HG03064 (cell line): ENCODE results near the gene CDC7.
"Not testable (repeated sequence)": the region's sequence is repeated elsewhere in the genome, so short reads cannot be mapped to it uniquely, and the experiment has no call there.

Experiments
- ATAC-seq: cut with Tn5 transposase; IDR thresholded peaks from one replicate; pipeline ENCODE4 v1.9.1; 2021; ENCODE audit warnings: low read depth; ENCODE audit not compliant: unreplicated experiment

The CDC7 gene

DNA sequence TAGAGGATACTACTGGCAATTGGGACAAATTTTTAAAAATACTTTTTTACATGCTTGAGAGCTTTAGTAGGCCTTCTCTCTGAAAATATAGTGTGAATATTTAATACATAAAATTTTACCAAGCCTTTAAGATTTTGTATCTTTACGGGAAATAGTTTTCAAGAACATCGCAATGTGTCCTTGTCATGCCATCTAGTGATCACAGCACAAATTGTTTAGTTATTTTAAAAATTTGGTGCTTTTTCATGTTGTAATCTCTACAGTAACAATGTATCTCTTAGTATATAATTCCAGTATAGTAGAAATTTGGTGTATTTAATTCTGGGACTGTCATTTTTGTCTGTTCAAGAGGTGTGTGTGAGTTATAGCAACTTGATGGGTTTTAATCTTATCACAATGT lies 6.7 kb downstream of the CDC7 start:
- no peak for ATAC-seq

DNA sequence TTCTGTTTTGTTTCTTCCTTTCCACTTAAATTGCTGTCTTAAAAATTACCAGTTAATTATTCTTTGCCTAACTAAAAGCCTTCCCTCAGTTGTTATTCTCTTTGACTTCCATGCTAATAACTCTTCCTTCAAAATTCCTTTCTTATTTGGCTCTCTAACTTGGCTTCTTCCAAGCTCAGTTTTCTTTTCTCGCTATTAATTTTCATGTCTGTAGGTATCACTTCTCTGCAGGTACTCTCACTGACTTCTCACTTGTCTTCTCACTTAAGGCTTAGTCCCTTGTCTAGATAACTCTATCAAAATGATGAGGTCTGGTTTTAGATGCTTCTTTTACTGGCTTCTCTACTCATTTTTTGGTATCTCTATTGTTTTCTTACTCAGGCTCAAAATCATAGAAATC lies 10.1 kb downstream of the CDC7 start:
- ATAC-seq, result no peak

DNA sequence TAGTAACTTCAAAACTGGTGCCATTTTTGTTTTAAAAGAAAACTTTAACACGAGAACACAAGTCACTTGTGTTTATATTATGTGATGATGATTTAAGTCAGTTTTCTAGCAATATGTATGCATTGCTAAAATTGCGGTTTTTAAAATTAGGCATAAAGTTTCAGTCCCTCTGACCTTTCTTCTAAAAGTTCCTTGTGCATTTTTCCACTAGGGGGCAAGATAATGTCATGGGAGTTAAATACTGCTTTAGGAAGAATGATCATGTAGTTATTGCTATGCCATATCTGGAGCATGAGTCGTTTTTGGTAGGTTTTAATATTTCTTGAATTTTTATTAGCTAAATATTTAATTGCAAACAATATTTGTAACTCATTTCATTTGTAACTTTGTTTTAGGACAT lies 10.7 kb downstream of the CDC7 start:
- ATAC-seq, result no peak

DNA sequence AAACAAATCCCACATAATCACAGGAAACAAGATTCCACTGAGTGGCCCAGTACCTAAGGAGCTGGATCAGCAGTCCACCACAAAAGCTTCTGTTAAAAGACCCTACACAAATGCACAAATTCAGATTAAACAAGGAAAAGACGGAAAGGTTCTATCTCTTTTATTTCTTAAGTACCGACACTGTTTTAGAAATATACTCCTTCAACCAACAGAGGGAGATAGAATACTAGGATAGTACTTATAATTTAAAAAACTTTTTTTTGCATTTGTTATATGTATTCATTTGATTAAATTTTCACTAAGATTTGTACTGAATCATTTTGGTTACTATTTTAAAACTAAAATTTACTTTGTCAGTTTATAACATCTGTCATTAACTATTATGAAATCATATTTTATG lies 12.5 kb downstream of the CDC7 start:
- ATAC-seq, result no peak

DNA sequence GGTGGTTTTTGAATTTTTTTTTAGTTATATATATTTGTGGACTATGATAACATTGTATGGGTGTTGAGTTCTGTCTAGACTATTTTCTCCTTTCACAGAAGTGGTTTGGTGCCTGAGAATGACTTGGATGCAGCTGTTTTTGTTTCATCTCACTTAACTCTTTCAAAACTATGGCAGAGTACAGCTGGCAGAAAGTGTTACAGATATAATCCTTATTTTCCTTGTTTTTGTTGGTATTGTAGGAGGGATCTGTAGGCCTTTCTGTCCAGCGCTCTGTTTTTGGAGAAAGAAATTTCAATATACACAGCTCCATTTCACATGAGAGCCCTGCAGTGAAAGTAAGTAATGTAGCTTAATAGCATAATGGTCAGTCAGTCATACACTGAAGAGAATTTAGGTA lies 13.1 kb downstream of the CDC7 start:
- ATAC-seq, result no peak

DNA sequence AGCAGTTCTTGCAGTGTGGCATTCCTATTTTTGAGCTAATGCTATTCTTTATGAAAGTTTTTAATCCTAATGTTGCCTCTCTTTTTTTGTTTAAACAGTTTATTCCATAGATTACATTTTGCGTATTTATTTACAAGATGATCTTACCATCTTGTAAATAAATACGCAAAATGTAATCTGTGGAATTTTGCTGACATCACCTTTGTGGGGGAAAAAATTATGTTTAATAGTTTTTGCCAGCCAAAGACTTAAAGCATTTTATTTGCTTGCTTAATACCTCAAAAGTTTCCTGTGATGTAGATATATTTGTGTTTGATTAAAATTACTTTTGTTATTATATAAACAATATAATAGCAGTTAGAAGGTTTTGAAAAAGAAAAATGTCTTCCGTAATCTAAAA lies 15.3 kb downstream of the CDC7 start:
- no peak for ATAC-seq

DNA sequence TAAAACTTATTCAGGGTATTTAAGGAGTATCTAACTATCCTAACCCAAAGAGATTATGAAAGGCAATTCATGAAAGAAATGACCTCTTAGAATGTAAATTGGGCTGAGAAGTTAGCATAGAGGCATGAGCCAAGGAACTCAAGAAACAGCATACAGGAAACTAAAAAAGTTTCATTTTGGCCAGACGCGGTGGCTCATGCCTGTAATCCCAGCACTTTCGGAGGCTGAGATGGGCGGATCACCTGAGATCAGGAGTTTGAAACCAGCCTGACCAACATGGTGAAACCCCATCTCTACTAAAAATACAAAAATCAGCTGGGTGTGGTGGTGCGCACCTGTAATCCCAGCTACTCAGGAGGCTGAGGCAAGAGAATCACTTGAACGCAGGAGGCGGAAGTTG lies 16.0 kb downstream of the CDC7 start:
- not testable (repeated sequence) for ATAC-seq

DNA sequence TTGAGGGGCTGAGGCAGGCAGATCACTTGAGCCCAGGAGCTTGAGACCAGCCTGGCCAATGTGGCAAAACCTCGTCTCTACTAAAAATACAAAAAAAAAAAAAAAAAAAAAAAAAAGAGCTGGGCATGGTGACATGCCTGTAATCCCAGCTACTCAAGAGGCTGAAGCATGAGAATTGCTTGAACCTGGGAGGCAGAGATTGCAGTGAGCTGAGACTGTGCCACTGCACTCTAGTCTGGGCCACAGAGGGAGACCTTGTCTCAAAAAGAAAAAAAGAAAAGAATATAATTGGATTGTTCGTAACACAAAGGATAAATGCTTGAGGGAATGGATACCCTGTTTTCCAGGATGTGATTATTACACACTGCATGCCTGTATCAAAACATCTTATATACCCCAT lies 18.5 kb downstream of the CDC7 start:
- ATAC-seq, result not testable (repeated sequence)

DNA sequence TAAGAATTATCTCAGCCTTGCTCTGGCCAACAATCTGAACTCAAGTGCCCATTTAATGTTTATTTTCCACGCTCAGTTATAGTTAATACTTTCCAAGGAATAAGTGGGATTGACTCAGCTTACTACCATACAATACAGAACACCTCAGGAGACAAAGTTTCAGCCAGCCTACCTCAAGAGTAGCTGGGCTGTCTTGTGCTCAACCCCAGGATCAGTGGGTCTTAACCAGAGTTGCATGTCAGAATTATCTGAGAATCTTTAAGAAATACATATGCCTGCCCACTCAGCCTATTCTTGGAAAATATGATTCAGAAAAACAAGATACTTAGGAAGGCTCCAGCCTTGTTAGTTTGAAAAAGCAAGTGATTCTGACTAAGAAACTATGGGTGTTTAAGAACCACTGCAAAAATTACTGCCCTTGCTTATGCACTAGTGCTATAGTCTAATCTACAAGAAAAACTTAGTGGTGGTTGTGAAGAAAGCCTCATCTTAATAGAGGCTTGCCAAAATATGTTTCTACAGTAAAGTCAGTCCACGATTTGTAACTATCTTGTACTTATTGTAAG lies 20.4 kb downstream of the CDC7 start:
- ATAC-seq, result no peak

DNA sequence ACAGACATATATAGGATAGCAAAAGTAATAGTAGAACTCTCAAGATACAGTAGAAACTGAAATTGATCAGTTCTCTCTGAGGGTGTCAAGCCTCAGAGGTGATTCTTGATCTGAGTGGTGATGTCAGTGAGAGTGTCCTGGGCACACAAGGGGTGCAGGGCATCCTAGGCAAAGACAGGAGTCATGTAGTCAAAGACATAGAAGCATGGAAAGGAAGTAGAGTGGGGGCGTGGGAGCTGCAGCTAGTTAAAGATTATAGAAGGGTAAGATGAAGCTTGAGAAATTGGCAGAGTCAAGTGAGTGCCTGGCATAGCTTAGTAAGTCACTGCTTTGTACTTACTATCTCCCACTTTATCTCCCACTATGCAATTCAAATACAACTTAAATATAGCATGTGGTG lies 22.8 kb downstream of the CDC7 start:
- peak; percentile 98 for ATAC-seq

DNA sequence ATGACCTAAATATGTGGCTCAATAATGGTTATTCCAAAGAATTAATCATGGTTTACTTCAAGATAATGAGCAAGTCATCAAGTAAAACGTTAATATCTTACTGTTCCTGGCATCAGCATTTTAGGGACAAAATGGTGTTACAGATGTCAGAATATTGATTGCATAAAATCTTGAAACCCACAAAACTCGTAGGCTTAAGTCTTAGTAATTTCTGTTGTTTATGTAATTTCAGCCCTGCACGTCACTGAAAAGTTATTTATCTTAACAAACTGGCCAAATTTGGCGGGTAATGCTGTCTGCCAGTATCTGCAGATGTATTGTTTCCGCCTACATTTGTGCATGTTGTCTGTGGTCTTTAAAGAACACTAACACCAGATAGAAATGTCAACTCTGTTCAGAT lies 25.8 kb downstream of the CDC7 start:
- no peak for ATAC-seq

DNA sequence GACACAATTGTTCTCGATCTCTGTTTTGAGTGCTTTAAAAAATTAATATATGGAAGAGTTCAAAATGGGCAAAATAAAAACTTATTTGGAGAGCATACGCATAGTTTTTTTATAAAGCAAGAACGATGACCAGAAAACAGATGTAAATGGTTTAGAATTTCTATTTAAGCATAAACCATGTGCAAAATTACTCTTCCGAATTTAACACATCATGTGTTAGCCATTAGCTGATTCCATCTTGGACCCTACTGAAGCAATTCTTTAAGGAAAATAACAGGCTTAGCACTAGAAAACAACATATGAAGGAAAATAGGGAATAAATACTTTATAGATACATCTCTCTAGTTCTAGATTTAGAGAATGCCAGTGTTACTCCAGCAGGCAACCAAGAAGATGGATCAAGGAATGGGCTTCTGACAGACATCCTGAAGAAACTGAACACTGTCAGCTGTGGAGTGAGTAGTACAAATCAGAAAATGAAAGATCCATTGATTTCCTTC lies 26.7 kb downstream of the CDC7 start:
- no peak for ATAC-seq

DNA sequence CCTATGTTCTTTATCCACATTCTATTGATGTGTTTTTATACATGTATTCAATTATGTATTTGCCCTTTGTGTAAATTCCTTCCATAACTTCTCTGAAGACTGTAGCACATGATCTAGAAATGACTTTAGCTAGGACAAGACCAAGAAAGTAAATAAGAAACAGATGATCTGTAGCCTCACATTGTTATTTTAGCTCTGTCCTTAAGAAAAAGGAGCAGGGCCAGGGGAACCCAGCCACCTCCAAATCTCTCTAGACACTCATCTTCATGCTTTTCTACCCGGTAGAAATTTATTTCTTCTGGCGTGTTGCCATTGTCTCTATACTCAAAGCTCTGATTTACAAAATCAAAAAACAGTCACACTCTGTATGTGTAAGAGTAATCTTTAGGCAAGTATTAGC lies 27.1 kb downstream of the CDC7 start:
- ATAC-seq, result no peak

DNA sequence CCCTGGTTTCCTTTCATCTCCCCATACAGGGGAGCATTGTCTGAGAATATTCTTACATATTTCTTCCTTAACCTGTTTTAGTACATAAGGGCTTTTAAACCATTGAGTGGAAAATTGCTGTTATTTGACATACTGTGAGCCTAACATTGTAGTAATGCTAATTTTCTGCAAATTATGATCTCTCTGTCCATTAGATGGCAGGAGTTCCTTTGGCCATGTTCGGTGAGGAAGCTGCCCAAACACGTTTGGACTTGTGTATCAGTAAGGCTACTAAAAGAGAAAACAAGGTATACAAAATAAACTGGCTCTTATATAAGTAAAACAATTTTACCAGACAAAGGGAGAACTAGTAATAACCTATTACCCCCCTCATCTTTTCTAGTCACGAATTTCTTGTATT lies 29.2 kb downstream of the CDC7 start:
- ATAC-seq, result no peak

DNA sequence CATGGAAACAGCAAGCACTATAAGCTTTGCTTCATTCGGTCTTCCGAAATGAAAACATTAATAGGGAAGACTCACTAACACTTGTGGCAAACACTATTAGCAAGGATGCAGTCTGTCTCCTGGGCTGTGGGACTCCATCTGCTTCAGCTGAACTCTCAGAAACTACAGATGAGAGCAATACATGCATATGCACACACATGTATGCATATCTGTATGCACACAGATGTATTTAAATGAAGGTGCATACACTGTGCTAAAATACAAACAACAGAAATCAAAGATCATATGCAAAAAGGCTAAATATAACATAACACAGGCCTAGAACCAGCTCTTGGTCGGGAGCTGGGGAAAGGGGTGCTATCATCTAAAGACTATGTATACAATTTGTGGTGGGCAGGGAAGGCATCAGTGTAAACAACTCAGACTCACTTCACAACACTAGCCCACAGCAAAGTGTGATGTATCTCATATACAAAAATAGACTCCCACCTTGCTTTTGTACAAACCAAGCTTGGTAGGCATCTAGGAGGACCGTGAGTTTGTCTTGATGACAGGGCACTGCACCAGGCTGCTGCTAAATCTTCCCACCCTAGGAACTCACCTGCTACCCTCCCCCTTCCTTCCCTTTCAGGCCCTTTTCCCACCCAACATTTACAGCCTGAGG lies 32.8 kb downstream of the CDC7 start:
- ATAC-seq, result no peak

DNA sequence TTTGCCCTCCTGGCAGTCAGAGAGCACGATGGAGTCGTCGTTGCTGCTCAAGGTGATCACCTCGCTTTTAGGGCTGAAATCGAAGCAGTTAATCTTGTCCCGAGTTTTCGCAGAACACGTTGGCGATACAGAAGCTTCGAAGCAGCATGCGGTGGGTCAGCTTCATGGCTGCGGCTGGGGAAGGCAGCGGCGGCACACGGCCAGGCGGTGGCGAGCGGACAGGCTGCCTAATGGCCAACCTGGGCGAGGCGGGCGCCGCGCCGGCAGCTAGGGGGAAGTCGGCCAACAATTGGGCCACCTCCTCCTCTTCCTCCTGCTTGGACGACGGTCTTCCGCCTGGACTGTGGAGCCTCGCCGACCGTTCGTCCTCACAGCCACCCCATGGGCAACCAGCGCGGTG lies 34.8 kb downstream of the CDC7 start:
- no peak for ATAC-seq

DNA sequence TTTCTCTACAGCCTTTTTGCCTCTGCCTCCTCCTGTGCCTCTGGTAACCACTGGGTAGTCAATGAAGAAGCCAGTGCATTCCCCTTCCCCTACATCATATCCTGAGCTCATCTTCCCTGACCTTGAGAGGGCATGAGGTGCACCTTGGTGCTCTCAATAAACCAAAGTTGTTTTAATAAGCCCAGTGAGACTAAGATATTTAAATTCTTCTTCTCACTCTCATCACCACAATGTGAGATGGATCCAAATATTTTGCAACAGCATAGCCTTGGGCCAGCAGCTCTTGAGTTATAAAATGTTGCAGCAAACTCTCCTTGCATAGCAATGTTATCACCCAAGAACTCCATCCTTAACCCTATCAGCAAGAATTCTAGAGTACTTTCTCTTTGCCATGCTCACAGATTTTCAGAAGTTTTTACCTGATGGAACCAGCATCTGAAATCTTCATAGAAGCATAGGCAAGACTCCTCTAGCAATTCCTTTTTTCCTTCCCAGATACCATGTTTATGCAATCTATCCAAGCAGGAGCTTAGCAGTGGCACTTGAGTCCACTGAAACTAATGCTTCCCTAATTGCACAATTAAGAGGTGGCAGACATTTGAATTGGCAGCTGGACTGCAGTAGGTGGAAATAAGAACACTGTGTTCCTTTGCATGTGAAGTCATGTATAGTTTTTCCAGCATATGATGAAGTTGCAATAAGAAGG lies 36.8 kb downstream of the CDC7 start:
- no peak for ATAC-seq

DNA sequence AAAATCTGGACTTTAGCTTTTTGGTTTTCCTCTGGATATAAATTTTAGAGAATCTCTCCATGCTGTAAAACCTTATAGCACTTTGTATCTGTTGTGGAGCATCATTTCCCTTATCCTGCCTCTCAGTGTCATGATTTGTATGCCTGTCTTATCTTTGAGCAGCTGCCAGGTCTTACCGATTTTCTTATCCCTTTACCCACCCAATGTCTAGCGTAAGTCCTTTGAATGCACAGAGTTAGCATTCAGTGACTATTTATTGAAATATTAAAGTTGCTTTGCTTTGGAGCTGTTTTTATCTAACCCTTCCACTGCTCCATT lies 37.3 kb downstream of the CDC7 start:
- ATAC-seq, result no peak

DNA sequence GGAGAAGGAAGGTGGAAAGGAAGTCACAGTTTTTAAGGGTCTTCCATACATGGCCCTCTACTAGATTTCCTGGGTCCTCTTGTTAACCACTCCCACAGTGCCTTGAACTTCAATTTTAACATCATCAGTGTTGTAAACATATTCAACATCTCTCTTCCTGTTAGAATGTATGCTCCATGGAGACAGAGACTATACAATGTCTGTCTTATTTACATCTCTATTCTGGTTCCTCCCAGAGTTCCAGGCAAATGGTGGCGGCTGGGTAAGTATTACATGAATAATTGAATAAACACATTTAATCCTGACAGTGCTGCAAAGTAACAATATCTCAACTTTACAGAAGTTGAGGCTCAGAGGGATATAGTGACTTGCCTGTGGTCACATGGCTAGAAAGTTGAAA lies 40.3 kb downstream of the CDC7 start:
- ATAC-seq, result no peak

DNA sequence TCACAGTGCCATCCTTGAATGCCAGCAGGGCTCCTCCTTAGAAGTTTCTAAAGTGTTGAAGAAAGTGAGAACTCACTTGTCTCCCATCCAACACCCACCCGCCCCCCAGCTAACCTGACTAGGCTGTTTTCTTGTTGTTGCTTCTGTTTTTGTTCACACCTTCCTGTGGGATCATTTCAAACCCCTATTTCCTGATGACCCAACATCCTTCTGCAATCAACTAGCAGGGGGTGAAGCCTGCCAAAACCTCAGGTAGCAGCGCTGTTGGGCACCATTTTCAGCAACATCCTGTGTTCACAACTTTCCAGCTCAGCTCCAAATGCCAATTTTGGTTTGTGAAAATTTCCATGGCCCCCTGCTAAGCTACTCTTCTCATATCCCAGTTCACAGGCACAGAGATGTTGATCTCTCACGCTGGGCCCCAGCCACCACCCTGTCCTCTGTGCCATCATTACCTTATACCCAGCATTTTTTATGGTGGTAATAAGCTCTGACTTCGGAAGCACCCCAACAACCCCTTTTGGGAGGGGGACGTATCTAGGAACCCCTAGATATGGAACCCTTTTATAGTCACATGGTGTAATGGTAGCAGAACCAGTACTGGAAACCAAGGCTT lies 41.4 kb downstream of the CDC7 start:
- no peak for ATAC-seq

DNA sequence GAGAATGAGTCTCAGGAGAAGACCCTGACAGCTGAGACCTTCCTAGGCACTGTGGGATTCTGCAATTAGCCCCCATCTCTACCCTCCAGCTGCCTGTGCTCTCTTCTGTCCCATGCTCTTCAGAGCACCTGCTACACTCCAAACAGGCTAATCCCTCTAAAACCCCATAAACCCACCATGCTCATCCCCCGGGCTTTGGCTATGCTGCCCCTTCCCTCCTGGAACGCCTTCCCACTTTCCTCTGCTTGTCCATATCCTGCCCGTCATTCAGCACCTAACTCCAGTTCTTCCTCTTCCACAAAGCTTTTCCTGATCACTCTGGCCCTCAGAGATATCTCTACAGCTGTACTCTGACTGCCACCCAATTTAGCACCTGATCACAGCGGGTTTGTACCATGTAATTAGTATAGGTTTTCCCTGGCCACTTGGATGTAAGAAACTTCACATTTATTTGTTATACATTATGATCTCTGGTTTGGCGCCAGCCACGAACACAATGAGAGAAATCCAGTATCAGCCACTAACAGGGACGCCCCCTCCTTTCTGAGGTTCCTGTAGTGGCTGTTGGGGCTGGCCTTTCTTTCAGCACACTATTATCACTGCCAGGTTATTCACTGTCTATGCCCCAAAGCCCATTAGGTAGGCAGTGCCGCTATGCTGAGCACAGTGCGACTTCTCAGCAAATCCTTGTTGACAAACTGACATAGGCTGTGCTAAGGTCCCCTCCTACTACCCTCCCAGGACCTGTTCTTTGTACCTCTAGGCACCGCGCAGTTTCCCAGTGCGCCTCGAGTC lies 45.1 kb downstream of the CDC7 start:
- no peak for ATAC-seq
